Stimulated activated CD4-positive, alpha-beta T cell treated with anti-CD3 and anti-CD28 coated beads, Interleukin-4, amount 100 ng/mL, for 1 hour (primary cell): ENCODE data around the gene CRLF1.
A peak's percentile ranks its signal among the peaks of the same experiment; 100 is the strongest.

Source experiments
- DNase-seq: peaks from one replicate; pipeline ENCODE4 v3.0.0-alpha.2; 2020

CRLF1 gene

DNA sequence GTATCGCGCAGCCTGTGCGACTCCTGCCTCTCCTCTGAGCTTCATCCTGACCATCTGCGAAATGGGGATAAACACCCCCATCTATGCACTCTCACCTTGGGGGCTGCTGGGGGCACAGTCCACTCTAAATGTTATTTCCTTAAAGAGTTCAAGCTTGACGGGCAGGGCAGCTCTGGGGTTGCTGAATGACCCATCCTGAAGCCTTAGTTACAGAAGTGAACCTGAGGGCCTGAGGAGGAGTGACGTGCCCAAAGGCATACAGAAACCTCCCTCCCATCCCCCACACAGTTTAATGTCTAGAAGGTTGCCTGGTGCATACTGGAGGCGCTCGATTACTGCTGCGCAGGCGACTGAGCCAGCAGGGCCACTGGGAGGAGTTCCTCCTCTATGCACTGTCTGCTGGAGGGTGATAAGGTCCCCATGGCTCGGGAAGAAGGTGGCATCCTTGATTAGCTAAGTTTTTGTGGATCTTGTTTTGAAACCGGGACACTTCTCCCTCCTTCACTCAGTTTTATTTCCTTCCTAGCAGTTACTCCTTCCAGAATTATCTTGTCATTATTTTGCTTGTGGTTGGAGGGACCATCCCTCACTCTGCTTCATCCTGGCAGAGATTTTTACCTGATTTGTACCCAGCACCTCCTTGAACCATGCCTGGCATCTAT lies 62.7 kb downstream of the CRLF1 start:
- DNase-seq = peak; percentile 61
